Measurements from ENCODE around the gene PTPRG. TPM values are rescaled to one million over a fixed set of nuclear protein-coding genes. Genes with fewer than 3 reads are reported as not detected.

Gene PTPRG
- total RNA-seq, 2 donors from 2014 or later, result 0.31 to 1.3 TPM

GRCh38 chr3:61645148-61645547, 83.8 kb downstream of the PTPRG start:
- Mint-ChIP-seq H3K27ac (no peak overlapping the region), H3K27me3 (ENCODE audit: low read depth) (peaks cover 5% of the 10 kb centered on the region), H3K9me3 (peaks cover 2 to 3% of the 10 kb centered on the region in 2 donors), H3K36me3 (ENCODE audit: insufficient read depth in 2 of 2) (no peaks in the 10 kb centered on the region), H3K4me1 (ENCODE audit: low read depth) (no peaks in the 10 kb centered on the region), H3K4me3 (no peak overlapping the region)
- DNase-seq, result no peak
- no peak for ATAC-seq (replicated peaks in 1 of 2)

GRCh38 chr3:61646360-61646759, 85.0 kb downstream of the PTPRG start:
- DNase-seq (no peak), ATAC-seq (replicated peaks in 1 of 2) (no peak)
- Mint-ChIP-seq H3K27me3 (ENCODE audit: low read depth) (peaks cover 5% of the 10 kb centered on the region), H3K9me3 (peaks cover 2 to 3% of the 10 kb centered on the region in 2 donors), H3K36me3 (ENCODE audit: insufficient read depth in 2 of 2) (no peaks in the 10 kb centered on the region), H3K4me1 (ENCODE audit: low read depth) (no peaks in the 10 kb centered on the region), H3K4me3 (no peak overlapping the region), H3K27ac (no peak overlapping the region)

DNA sequence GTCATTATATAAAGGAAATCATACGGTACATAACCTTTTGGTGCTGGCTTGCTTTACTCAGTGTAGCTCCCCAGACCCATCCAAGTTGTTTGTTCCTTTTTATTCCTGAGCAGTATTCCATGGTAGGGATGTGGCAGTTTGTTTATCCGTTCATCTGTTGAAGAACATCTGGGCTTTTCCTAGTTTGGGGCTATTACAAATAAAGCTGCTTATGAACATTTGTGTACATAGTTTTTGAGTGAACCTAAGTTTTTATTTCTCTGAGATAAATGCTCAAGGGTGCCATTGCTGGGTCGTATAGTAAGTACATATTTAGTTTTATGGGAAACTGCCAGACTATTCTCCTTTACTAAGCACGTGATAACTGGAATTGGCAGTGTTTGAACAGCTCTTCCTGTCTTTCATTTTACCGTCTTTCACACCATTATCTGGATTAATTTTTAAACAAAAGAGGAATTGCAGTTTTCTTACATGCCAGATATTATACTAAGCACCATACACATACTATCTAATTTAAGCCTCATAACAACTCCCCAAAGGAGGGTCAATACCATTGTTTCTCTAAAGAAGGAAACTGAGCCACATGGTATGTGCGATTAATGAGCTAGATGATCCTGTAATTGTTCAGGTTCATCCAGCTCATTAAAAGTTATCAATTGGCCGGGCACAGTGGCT, 85.6 kb downstream of the PTPRG start:
- no peak overlapping the region for H3K27ac Mint-ChIP-seq
- no peaks in the 10 kb centered on the region for H3K36me3 Mint-ChIP-seq (ENCODE audit: insufficient read depth in 2 of 2)

GRCh38 chr3:61648481-61648880, 87.1 kb downstream of the PTPRG start:
- DNase-seq (no peak), ATAC-seq (replicated peaks in 1 of 2) (no peak)
- Mint-ChIP-seq H3K4me1 (ENCODE audit: low read depth) (no peaks in the 10 kb centered on the region), H3K9me3 (peaks cover 2 to 3% of the 10 kb centered on the region in 2 donors), H3K27ac (no peak overlapping the region), H3K27me3 (ENCODE audit: low read depth) (no peaks in the 10 kb centered on the region), H3K4me3 (no peak overlapping the region), H3K36me3 (ENCODE audit: insufficient read depth in 2 of 2) (no peaks in the 10 kb centered on the region)

More for the DNA sequence above, 85.6 kb downstream of the PTPRG start:
- Mint-ChIP-seq H3K4me1 (ENCODE audit: low read depth) (no peaks in the 10 kb centered on the region), H3K9me3 (peaks cover 2 to 3% of the 10 kb centered on the region in 2 donors), H3K4me3 (no peak overlapping the region), H3K27me3 (ENCODE audit: low read depth) (peaks cover 5% of the 10 kb centered on the region)
- no peak for DNase-seq
- no peak for ATAC-seq (replicated peaks in 1 of 2)

DNA sequence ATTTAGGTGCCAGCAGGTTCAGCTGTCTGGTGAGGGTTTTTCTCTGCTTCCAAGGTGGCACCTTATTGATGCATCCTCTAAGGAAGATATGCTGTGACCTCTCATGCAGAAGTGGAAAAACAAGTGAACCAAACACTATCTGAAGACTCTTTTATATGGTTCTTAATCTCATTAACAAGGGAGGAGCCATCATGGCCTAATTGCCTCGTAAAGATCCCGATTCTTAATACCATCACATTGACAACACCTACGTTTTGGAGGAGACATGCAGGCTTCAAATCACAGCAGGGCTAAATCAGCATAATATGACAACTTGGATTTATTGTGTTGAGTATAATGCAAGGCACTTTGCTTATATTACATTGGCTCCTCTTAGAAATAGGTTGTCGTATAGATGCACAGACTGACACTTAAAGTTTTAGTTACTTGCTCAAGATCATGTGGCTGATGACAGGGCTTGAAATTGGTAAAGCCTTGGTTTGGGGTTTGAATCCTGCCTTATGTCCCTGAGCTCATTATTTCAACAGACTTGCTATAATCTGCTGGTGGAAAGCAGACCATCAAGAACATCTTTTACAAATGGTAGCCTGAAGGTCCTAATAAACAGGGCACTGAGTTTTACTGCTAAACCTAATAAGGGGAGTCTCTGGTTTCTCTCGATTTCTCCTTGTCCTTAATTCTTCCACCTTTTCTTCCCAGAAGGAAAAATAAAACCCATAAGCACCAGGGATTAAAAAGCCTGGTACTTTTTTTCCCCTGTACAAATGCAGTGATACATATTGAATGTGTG, 88.2 kb downstream of the PTPRG start:
- no peaks in the 10 kb centered on the region for H3K36me3 Mint-ChIP-seq (ENCODE audit: insufficient read depth in 2 of 2)
- no peak overlapping the region for H3K27ac Mint-ChIP-seq
- ATAC-seq (replicated peaks in 1 of 2) (no peak), DNase-seq (no peak)
- H3K27me3 Mint-ChIP-seq (ENCODE audit: low read depth), result no peaks in the 10 kb centered on the region
- H3K4me3 Mint-ChIP-seq, result no peak overlapping the region
- peaks cover 2 to 3% of the 10 kb centered on the region in 2 donors for H3K9me3 Mint-ChIP-seq
- no peaks in the 10 kb centered on the region for H3K4me1 Mint-ChIP-seq (ENCODE audit: low read depth)

GRCh38 chr3:61650276-61650675, 88.9 kb downstream of the PTPRG start:
- H3K36me3 Mint-ChIP-seq (ENCODE audit: insufficient read depth in 2 of 2), result no peaks in the 10 kb centered on the region

GRCh38 chr3:61650719-61651410, 89.5 kb downstream of the PTPRG start:
- ATAC-seq (replicated peaks in 1 of 2), result no peak
- no peaks in the 10 kb centered on the region for H3K27me3 Mint-ChIP-seq (ENCODE audit: low read depth)
- H3K27ac Mint-ChIP-seq, result no peak overlapping the region
- no peak overlapping the region for H3K4me3 Mint-ChIP-seq
- H3K4me1 Mint-ChIP-seq (ENCODE audit: low read depth), result no peaks in the 10 kb centered on the region
- peaks cover 5% of the 10 kb centered on the region in 2 donors for H3K9me3 Mint-ChIP-seq
- H3K36me3 Mint-ChIP-seq (ENCODE audit: insufficient read depth in 2 of 2), result no peaks in the 10 kb centered on the region
- DNase-seq, result no peak

More at GRCh38 chr3:61650276-61650675, 88.9 kb downstream of the PTPRG start:
- no peaks in the 10 kb centered on the region for H3K4me1 Mint-ChIP-seq (ENCODE audit: low read depth)
- H3K4me3 Mint-ChIP-seq, result no peak overlapping the region
- H3K27me3 Mint-ChIP-seq (ENCODE audit: low read depth), result no peaks in the 10 kb centered on the region
- no peak for ATAC-seq (replicated peaks in 1 of 2)
- H3K27ac Mint-ChIP-seq, result no peak overlapping the region
- DNase-seq, result no peak
- peaks cover 4 to 5% of the 10 kb centered on the region in 2 donors for H3K9me3 Mint-ChIP-seq

- ATAC-seq (replicated peaks in 1 of 2), result no peak
Measured at GRCh38 chr3:61657689-61658088, 96.3 kb downstream of the PTPRG start.

DNA sequence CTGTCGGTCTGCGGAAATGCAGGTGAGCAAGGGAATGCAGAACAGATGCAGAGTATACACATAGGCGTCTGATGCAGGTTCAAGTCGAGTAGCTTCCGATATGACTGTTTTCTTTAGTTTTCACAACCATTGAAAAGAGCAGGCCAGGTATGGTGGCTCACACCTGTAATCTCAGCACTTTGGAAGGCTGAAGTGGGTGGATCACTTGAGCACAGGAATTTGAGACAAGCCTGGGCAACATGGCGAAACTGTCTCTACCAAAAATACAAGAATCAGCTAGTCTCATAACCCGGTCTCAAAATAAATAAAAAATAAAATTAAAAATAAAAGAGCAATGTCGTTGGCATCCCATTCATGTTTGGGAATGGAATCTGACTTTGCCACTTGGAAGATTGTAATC, 101.5 kb downstream of the PTPRG start:
- Mint-ChIP-seq H3K9me3 (peaks cover 2 to 4% of the 10 kb centered on the region in 2 donors), H3K4me3 (no peak overlapping the region), H3K4me1 (ENCODE audit: low read depth) (no peaks in the 10 kb centered on the region), H3K27ac (no peak overlapping the region), H3K27me3 (ENCODE audit: low read depth) (no peaks in the 10 kb centered on the region), H3K36me3 (ENCODE audit: insufficient read depth in 2 of 2) (no peaks in the 10 kb centered on the region)
- ATAC-seq (replicated peaks in 1 of 2) (no peak), DNase-seq (no peak)

More at GRCh38 chr3:61657689-61658088, 96.3 kb downstream of the PTPRG start:
- no peak for DNase-seq
- Mint-ChIP-seq H3K4me1 (ENCODE audit: low read depth) (no peaks in the 10 kb centered on the region), H3K36me3 (ENCODE audit: insufficient read depth in 2 of 2) (no peaks in the 10 kb centered on the region), H3K27me3 (ENCODE audit: low read depth) (no peaks in the 10 kb centered on the region), H3K9me3 (peaks cover 5 to 6% of the 10 kb centered on the region in 2 donors), H3K27ac (no peak overlapping the region), H3K4me3 (no peak overlapping the region)

DNA sequence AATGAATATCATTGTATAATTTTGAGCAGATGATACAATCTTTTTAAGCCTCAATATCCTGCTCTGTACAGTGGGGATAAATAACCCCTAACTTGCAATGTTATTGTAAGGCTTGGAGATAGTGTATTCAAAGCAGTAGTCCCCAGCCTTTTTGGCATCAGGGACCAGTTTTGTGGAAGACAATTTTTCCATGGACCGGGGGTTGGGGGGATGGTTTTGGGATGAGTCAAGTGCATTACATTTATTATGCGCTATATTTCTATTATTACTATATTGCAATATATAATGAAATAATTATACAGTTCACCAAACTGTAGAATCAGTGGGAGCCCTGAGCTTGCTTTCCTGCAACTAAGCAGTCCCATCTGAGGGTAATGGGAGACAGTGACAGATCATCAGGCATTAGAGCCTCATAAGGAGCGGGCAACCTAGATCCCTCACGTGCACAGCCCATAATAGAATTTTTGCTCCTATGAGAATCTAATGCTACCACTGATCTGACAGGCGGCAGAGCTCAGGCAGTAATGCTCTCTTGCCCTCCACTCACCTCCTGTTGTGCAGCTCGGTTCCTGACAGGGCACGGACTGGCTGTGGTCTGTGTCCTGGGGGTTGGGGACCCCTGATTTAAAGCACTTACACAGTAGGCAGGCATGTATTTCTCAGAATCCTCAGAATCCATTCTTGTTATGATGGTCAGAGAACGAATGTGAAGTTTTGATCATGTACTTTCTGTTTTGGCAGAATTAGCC, 102.2 kb downstream of the PTPRG start:
- no peak overlapping the region for H3K4me3 Mint-ChIP-seq
- DNase-seq (no peak), ATAC-seq (replicated peaks in 1 of 2) (no peak)
- H3K36me3 Mint-ChIP-seq (ENCODE audit: insufficient read depth in 2 of 2), result no peaks in the 10 kb centered on the region
- H3K9me3 Mint-ChIP-seq, result peaks cover 2 to 4% of the 10 kb centered on the region in 2 donors
- no peaks in the 10 kb centered on the region for H3K4me1 Mint-ChIP-seq (ENCODE audit: low read depth)
- no peaks in the 10 kb centered on the region for H3K27me3 Mint-ChIP-seq (ENCODE audit: low read depth)
- H3K27ac Mint-ChIP-seq, result no peak overlapping the region

- no peaks in the 10 kb centered on the region for H3K36me3 Mint-ChIP-seq (ENCODE audit: insufficient read depth in 2 of 2)
- no peak overlapping the region for H3K4me3 Mint-ChIP-seq
- peaks cover 2 to 4% of the 10 kb centered on the region in 2 donors for H3K9me3 Mint-ChIP-seq
- DNase-seq (no peak), ATAC-seq (replicated peaks in 1 of 2) (no peak)
- no peak overlapping the region for H3K27ac Mint-ChIP-seq
- no peaks in the 10 kb centered on the region for H3K27me3 Mint-ChIP-seq (ENCODE audit: low read depth)
- no peaks in the 10 kb centered on the region for H3K4me1 Mint-ChIP-seq (ENCODE audit: low read depth)
Measured at GRCh38 chr3:61664105-61664482, 102.7 kb downstream of the PTPRG start.

DNA sequence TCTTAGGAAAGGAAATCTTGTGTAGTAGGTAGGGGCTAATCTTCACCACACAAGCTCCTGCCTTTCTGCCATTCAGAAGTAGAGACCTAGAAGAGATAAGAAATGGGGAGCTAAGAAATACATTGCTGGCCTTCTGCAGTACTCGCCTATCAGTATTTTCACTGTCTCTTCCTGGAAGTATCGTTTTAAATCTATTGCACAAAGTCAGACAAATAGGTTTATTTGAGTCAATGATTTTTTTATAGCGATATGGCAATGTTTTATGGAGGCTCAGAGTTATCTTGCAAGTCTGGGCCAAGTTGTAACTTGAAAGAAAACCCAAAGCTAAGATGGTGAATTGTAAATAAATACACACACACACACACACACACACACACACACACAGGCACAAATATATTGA, 103.8 kb downstream of the PTPRG start:
- no peak overlapping the region for H3K4me3 Mint-ChIP-seq
- peaks cover 2 to 4% of the 10 kb centered on the region in 2 donors for H3K9me3 Mint-ChIP-seq
- no peak overlapping the region for H3K27ac Mint-ChIP-seq
- DNase-seq (no peak), ATAC-seq (replicated peaks in 1 of 2) (no peak)
- no peaks in the 10 kb centered on the region for H3K4me1 Mint-ChIP-seq (ENCODE audit: low read depth)
- H3K27me3 Mint-ChIP-seq (ENCODE audit: low read depth), result no peaks in the 10 kb centered on the region
- no peaks in the 10 kb centered on the region for H3K36me3 Mint-ChIP-seq (ENCODE audit: insufficient read depth in 2 of 2)

Measured in activated T-cell treated with anti-CD3 and anti-CD28 coated beads, Interleukin-2, amount 50 U/mL, for 72 hours (primary cell).